Ovary (tissue), 3 donors: ENCODE results near the gene RPUSD3.

Source experiments
- CTCF ChIP-seq, 3 donors: fragments of 450-650 bp in 2 of 3; fragments of 200-600 bp in 1 of 3; IDR thresholded peaks; one replicate each; pipeline versions ENCODE4 v1.5.1 to v1.8.0; 2016 to 2022; ENCODE audit warnings: antibody characterized with exemption in 3 of 3, mild to moderate bottlenecking in 1 of 3
- EP300 ChIP-seq: sonication (generic); formaldehyde crosslinking; IDR thresholded peaks from one replicate; pipeline ENCODE4 v1.6.1; 2017; ENCODE audit warnings: antibody characterized with exemption
- POLR2A ChIP-seq: fragments of 450-650 bp; IDR thresholded peaks from one replicate; pipeline ENCODE4 v1.6.1; 2017; ENCODE audit warnings: antibody characterized with exemption, mild to moderate bottlenecking, moderate library complexity
- donor health status: DM: no; HTN: no; CAD: no.

- TF ChIP-seq CTCF (IDR thresholded peaks at IDR 0.05) (no peak), POLR2A (no peak), EP300 (no peak)
Observed at GRCh38 chr3:9815986-9816385, 27.8 kb downstream of the RPUSD3 start.
